GM23338 (cell line): ENCODE results near the gene ZNF358. TPM values are rescaled to one million over a fixed set of nuclear protein-coding genes. Genes with fewer than 3 reads are reported as not detected.

ENCODE experiments used
- ATAC-seq: fragments of 200-7000 bp; cut with Tn5 transposase; 3 replicates; pipeline ENCODE4 v1.9.1; 2020
- DNase-seq: peaks from one replicate; pipeline ENCODE4 v3.0.0-alpha.2; 2015; ENCODE audit warnings: low spot score
- H2AFZ ChIP-seq: fragments of 200-600 bp; sonication (generic); 2 replicates; pipeline ENCODE4 v1.8.0; 2016; ENCODE audit warnings: antibody characterized with exemption, mild to moderate bottlenecking, moderate library complexity
- H3F3A ChIP-seq: fragments of 200-600 bp; sonication (generic); replicated peaks from 2 replicates; pipeline ENCODE4 v1.8.0; 2017; ENCODE audit warnings: antibody characterized with exemption, mixed run types, low read depth
- H3K27ac ChIP-seq: fragments of 200-600 bp; sonication (generic); 2 replicates; pipeline ENCODE4 v1.6.1; 2016; ENCODE audit warnings: low read depth
- H3K27me3 ChIP-seq: fragments of 200-600 bp; sonication (generic); 2 replicates; pipeline ENCODE4 v1.8.0; 2016; ENCODE audit warnings: mild to moderate bottlenecking, mixed run types, moderate library complexity; ENCODE audit not compliant: insufficient read depth
- H3K36me3 ChIP-seq: fragments of 200-600 bp; sonication (generic); 2 replicates; pipeline ENCODE4 v1.8.0; 2016; ENCODE audit warnings: mild to moderate bottlenecking; ENCODE audit not compliant: insufficient read depth
- H3K4me1 ChIP-seq: fragments of 200-600 bp; sonication (generic); 2 replicates; pipeline ENCODE4 v1.8.0; 2016; ENCODE audit warnings: mild to moderate bottlenecking, moderate library complexity; ENCODE audit not compliant: insufficient read depth
- H3K4me2 ChIP-seq: fragments of 200-600 bp; sonication (generic); 2 replicates; pipeline ENCODE4 v1.7.1; 2017; ENCODE audit warnings: mixed run types
- H3K4me3 ChIP-seq: fragments of 200-600 bp; sonication (generic); 2 replicates; pipeline ENCODE4 v1.6.1; 2016; ENCODE audit warnings: mixed run types
- H3K79me2 ChIP-seq: fragments of 200-600 bp; sonication (generic); replicated peaks from 2 replicates; pipeline ENCODE4 v1.8.0; 2017; ENCODE audit warnings: mild to moderate bottlenecking; ENCODE audit not compliant: insufficient read depth
- H3K9me2 ChIP-seq: fragments of 200-600 bp; sonication (generic); 2 replicates; pipeline ENCODE4 v1.8.0; 2017; ENCODE audit not compliant: insufficient read depth
- H4K20me1 ChIP-seq: fragments of 200-600 bp; sonication (generic); replicated peaks from 2 replicates; pipeline ENCODE4 v1.8.0; 2017; ENCODE audit warnings: mild to moderate bottlenecking; ENCODE audit not compliant: insufficient read depth
- H3K27ac Mint-ChIP-seq: 2 replicates; pipeline ENCODE4 v1.8.0; 2020; ENCODE audit warnings: inconsistent platforms, mild to moderate bottlenecking, moderate library complexity, mixed read lengths
- H3K27me3 Mint-ChIP-seq: 3 replicates; pipeline ENCODE4 v1.8.0; 2022; ENCODE audit warnings: low read depth, mild to moderate bottlenecking, moderate library complexity, mixed read lengths, inconsistent platforms; ENCODE audit not compliant: insufficient read depth, poor library complexity
- H3K36me3 Mint-ChIP-seq: 3 replicates; pipeline ENCODE4 v1.8.0; 2021; ENCODE audit warnings: low read depth, mild to moderate bottlenecking, inconsistent platforms, moderate library complexity, mixed read lengths
- H3K4me1 Mint-ChIP-seq: 3 replicates; pipeline ENCODE4 v1.8.0; 2020; ENCODE audit warnings: mild to moderate bottlenecking, inconsistent platforms, mixed read lengths
- H3K4me3 Mint-ChIP-seq: 3 replicates; pipeline ENCODE4 v1.8.0; 2021; ENCODE audit warnings: moderate library complexity, mild to moderate bottlenecking, inconsistent platforms, mixed read lengths
- H3K9me3 Mint-ChIP-seq: 3 replicates; pipeline ENCODE4 v1.8.0; 2020; ENCODE audit warnings: moderate library complexity, mild to moderate bottlenecking, inconsistent platforms, mixed read lengths
- CTCF ChIP-seq, 2 experiments: fragments of 200-600 bp in 1 of 2; sonication (generic) in 1 of 2; conservative IDR thresholded peaks; 2 replicates each; pipeline versions ENCODE4 v1.5.1 to v1.6.1; 2016 to 2017; ENCODE audit warnings: antibody characterized with exemption in 2 of 2, low read depth in 2 of 2, mild to moderate bottlenecking in 2 of 2, moderate library complexity in 1 of 2
- ETS1 ChIP-seq: IDR thresholded peaks from 2 replicates; pipeline ENCODE4 v1.6.1; 2016; ENCODE audit warnings: antibody characterized with exemption
- EZH2 ChIP-seq: fragments of 200-600 bp; sonication (generic); IDR thresholded peaks from one replicate; pipeline ENCODE4 v1.8.0; 2017; ENCODE audit warnings: antibody characterized with exemption, mild to moderate bottlenecking, low read depth; ENCODE audit not compliant: unreplicated experiment
- EZH2phosphoT487 ChIP-seq: fragments of 200-600 bp; sonication (generic); IDR thresholded peaks from one replicate; pipeline ENCODE4 v1.8.1; 2018; ENCODE audit warnings: antibody characterized with exemption; ENCODE audit not compliant: unreplicated experiment
- JUNB ChIP-seq: IDR thresholded peaks from one replicate; pipeline ENCODE4 v1.6.1; 2016; ENCODE audit warnings: antibody characterized with exemption; ENCODE audit not compliant: unreplicated experiment
- NANOG ChIP-seq: IDR thresholded peaks from 2 replicates; pipeline ENCODE4 v1.6.1; 2016; ENCODE audit warnings: antibody characterized with exemption, borderline replicate concordance
- REST ChIP-seq: IDR thresholded peaks from one replicate; pipeline ENCODE4 v1.6.1; 2018; ENCODE audit warnings: antibody characterized with exemption; ENCODE audit not compliant: unreplicated experiment
- ZNF114 ChIP-seq: fragments of 250-450 bp; sonication (Bioruptor Pico); IDR thresholded peaks from 2 replicates; pipeline ENCODE4 v1.5.0; 2020; ENCODE audit warnings: mild to moderate bottlenecking, moderate library complexity
- ZNF331 ChIP-seq: fragments of 250-450 bp; sonication (Bioruptor Pico); IDR thresholded peaks from 2 replicates; pipeline ENCODE4 v1.5.0; 2020; ENCODE audit warnings: low read depth, mild to moderate bottlenecking, moderate library complexity
- polyA plus RNA-seq: library from polyadenylated mRNA; unstranded; fragments of >200 nt; fragmentation: Nextera tagmentation; extraction: Ambion mirVana; gene quantifications from 2 replicates; pipeline ENCODE4 v1.2.1, GENCODE V29; 2016
- total RNA-seq: library from RNA; depleted of rRNA; stranded (reverse); fragments of >200 nt; shearing (Covaris generic); gene quantifications from 2 replicates; pipeline ENCODE4 v1.2.3, GENCODE V29; 2014
- TF ChIP-seq, protein P1 (sequence below): fragments of 250-450 bp; sonication (Bioruptor Pico); IDR thresholded peaks from 2 replicates; pipeline ENCODE4 v1.5.0; 2020; ENCODE audit warnings: mild to moderate bottlenecking, moderate library complexity

Gene ZNF358
- total and polyA plus RNA-seq, 2 experiments from 2014 or later, result 23.8 to 52.9 TPM

DNA sequence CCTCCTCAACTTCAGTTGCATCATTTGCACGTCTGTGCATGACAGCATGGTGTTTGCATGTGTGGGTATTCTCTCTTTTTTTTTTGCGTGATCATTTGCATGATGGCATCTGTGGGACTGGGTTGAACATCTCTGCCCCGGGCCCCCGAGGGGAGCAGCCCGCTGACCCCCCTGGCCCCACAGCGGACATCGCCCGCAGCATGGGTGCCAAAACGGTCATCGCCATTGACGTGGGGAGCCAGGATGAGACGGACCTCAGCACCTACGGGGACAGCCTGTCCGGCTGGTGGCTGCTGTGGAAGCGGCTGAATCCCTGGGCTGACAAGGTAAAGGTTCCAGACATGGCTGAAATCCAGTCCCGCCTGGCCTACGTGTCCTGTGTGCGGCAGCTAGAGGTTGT, 42.8 kb downstream of the ZNF358 start:
- Histone ChIP-seq H3K36me3 (peaks cover 8% of the 10 kb centered on the region; the same call in 1 of the 2 replicates), H3F3A (no peaks in the 10 kb centered on the region), H3K9me2 (no peaks in the 10 kb centered on the region), H3K4me3 (no peak overlapping the region), H3K4me2 (no peak overlapping the region), H3K27me3 (no peaks in the 10 kb centered on the region), H3K4me1 (no peaks in the 10 kb centered on the region), H2AFZ (no peak overlapping the region), H3K27ac (no peak overlapping the region), H4K20me1 (no peaks in the 10 kb centered on the region; the same call in 1 of the 2 replicates), H3K79me2 (no peaks in the 10 kb centered on the region)
- H3K9me3 Mint-ChIP-seq, result no peaks in the 10 kb centered on the region; the same call in 1 of the 3 replicates
- no peak overlapping the region for H3K27ac Mint-ChIP-seq
- peaks cover 37% of the 10 kb centered on the region for H3K36me3 Mint-ChIP-seq
- TF ChIP-seq EZH2phosphoT487 (no peak), EZH2 (no peak), ZNF114 (no peak), NANOG (no peak), CTCF (conservative IDR thresholded peaks at IDR 0.05; ENCODE audit: low read depth in 2 of 2) (no peak), REST (no peak)
- no peak overlapping the region for H3K4me3 Mint-ChIP-seq
- peaks cover 7% of the 10 kb centered on the region for H3K27me3 Mint-ChIP-seq
- no peak for ATAC-seq
- DNase-seq, result no peak
- H3K4me1 Mint-ChIP-seq, result no peaks in the 10 kb centered on the region

GRCh38 chr19:7559102-7559501, 43.2 kb downstream of the ZNF358 start:
- no peaks in the 10 kb centered on the region for H3K4me1 ChIP-seq
- H3K27me3 ChIP-seq, result no peaks in the 10 kb centered on the region
- H4K20me1 ChIP-seq, result no peaks in the 10 kb centered on the region; the same call in 1 of the 2 replicates
- DNase-seq (no peak), ATAC-seq (no peak)
- H3K4me2 ChIP-seq, result no peak overlapping the region
- no peaks in the 10 kb centered on the region; the same call in 1 of the 3 replicates for H3K9me3 Mint-ChIP-seq
- H3F3A ChIP-seq, result no peaks in the 10 kb centered on the region
- no peak overlapping the region for H3K27ac Mint-ChIP-seq
- H3K36me3 Mint-ChIP-seq, result peaks cover 37% of the 10 kb centered on the region
- no peak overlapping the region for H3K4me3 ChIP-seq
- H3K9me2 ChIP-seq, result no peaks in the 10 kb centered on the region
- H3K27me3 Mint-ChIP-seq, result peaks cover 7% of the 10 kb centered on the region
- no peaks in the 10 kb centered on the region for H3K4me1 Mint-ChIP-seq
- peaks cover 8% of the 10 kb centered on the region; the same call in 1 of the 2 replicates for H3K36me3 ChIP-seq
- H3K79me2 ChIP-seq, result no peaks in the 10 kb centered on the region
- no peak overlapping the region for H3K27ac ChIP-seq
- H2AFZ ChIP-seq, result no peak overlapping the region
- H3K4me3 Mint-ChIP-seq, result no peak overlapping the region
- no peak for TF ChIP-seq JUNB
- no peak for TF ChIP-seq ETS1
- TF ChIP-seq, protein P1, sequence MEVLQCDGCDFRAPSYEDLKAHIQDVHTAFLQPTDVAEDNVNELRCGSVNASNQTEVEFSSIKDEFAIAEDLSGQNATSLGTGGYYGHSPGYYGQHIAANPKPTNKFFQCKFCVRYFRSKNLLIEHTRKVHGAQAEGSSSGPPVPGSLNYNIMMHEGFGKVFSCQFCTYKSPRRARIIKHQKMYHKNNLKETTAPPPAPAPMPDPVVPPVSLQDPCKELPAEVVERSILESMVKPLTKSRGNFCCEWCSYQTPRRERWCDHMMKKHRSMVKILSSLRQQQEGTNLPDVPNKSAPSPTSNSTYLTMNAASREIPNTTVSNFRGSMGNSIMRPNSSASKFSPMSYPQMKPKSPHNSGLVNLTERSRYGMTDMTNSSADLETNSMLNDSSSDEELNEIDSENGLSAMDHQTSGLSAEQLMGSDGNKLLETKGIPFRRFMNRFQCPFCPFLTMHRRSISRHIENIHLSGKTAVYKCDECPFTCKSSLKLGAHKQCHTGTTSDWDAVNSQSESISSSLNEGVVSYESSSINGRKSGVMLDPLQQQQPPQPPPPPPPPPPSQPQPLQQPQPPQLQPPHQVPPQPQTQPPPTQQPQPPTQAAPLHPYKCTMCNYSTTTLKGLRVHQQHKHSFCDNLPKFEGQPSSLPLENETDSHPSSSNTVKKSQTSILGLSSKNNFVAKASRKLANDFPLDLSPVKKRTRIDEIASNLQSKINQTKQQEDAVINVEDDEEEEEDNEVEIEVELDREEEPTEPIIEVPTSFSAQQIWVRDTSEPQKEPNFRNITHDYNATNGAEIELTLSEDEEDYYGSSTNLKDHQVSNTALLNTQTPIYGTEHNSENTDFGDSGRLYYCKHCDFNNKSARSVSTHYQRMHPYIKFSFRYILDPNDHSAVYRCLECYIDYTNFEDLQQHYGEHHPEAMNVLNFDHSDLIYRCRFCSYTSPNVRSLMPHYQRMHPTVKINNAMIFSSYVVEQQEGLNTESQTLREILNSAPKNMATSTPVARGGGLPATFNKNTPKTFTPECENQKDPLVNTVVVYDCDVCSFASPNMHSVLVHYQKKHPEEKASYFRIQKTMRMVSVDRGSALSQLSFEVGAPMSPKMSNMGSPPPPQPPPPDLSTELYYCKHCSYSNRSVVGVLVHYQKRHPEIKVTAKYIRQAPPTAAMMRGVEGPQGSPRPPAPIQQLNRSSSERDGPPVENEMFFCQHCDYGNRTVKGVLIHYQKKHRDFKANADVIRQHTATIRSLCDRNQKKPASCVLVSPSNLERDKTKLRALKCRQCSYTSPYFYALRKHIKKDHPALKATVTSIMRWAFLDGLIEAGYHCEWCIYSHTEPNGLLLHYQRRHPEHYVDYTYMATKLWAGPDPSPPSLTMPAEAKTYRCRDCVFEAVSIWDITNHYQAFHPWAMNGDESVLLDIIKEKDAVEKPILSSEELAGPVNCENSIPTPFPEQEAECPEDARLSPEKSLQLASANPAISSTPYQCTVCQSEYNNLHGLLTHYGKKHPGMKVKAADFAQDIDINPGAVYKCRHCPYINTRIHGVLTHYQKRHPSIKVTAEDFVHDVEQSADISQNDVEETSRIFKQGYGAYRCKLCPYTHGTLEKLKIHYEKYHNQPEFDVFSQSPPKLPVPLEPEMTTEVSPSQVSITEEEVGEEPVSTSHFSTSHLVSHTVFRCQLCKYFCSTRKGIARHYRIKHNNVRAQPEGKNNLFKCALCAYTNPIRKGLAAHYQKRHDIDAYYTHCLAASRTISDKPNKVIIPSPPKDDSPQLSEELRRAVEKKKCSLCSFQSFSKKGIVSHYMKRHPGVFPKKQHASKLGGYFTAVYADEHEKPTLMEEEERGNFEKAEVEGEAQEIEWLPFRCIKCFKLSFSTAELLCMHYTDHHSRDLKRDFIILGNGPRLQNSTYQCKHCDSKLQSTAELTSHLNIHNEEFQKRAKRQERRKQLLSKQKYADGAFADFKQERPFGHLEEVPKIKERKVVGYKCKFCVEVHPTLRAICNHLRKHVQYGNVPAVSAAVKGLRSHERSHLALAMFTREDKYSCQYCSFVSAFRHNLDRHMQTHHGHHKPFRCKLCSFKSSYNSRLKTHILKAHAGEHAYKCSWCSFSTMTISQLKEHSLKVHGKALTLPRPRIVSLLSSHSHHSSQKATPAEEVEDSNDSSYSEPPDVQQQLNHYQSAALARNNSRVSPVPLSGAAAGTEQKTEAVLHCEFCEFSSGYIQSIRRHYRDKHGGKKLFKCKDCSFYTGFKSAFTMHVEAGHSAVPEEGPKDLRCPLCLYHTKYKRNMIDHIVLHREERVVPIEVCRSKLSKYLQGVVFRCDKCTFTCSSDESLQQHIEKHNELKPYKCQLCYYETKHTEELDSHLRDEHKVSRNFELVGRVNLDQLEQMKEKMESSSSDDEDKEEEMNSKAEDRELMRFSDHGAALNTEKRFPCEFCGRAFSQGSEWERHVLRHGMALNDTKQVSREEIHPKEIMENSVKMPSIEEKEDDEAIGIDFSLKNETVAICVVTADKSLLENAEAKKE, result no peak
- no peak for TF ChIP-seq EZH2phosphoT487
- TF ChIP-seq ZNF331, result no peak
